ENCODE results near the gene OTOP1. TPM values are rescaled to one million over a fixed set of nuclear protein-coding genes. Genes with fewer than 3 reads are reported as not detected.
A peak's percentile ranks its signal among the peaks of the same experiment; 100 is the strongest.

OTOP1 gene
- total RNA-seq, 1 donor from 2014 or later: not detected

GRCh38 chr4:4270529-4270928 is 43.8 kb upstream of the OTOP1 start:
- no peaks in the 10 kb centered on the region for H3K27me3 ChIP-seq (ENCODE audit: insufficient read depth, low read length)
- H3K4me3 Mint-ChIP-seq (ENCODE audit: unreplicated experiment): no peak overlapping the region
- peaks cover 17% of the 10 kb centered on the region for H3K4me1 Mint-ChIP-seq (ENCODE audit: low read depth, unreplicated experiment)
- peaks cover 9% of the 10 kb centered on the region for H3K4me1 ChIP-seq (ENCODE audit: insufficient read depth, low read length)
- no peaks in the 10 kb centered on the region for H3K27me3 Mint-ChIP-seq (ENCODE audit: low read depth, unreplicated experiment)
- H3K36me3 ChIP-seq (ENCODE audit: insufficient read depth, low read length): peaks cover 34% of the 10 kb centered on the region
- H3K9me3 ChIP-seq (ENCODE audit: insufficient read depth, low read depth, low read length): no peaks in the 10 kb centered on the region
- H3K9ac ChIP-seq (ENCODE audit: low read length): no peak overlapping the region
- H3K9me3 Mint-ChIP-seq (ENCODE audit: unreplicated experiment): no peaks in the 10 kb centered on the region
- no peaks in the 10 kb centered on the region for H4K20me1 ChIP-seq (ENCODE audit: insufficient read depth, low read length)
- FAIRE-seq (no peak), DNase-seq (ENCODE audit: low read depth) (peak; percentile 31)
- H3K4me2 ChIP-seq (ENCODE audit: low read length): no peak overlapping the region
- no peak overlapping the region for H3K27ac ChIP-seq (ENCODE audit: low read depth, low read length)
- TF ChIP-seq EZH2 (IDR thresholded peaks at IDR 0.05; ENCODE audit: insufficient read depth, low read length): no peak
- TF ChIP-seq, protein P1, sequence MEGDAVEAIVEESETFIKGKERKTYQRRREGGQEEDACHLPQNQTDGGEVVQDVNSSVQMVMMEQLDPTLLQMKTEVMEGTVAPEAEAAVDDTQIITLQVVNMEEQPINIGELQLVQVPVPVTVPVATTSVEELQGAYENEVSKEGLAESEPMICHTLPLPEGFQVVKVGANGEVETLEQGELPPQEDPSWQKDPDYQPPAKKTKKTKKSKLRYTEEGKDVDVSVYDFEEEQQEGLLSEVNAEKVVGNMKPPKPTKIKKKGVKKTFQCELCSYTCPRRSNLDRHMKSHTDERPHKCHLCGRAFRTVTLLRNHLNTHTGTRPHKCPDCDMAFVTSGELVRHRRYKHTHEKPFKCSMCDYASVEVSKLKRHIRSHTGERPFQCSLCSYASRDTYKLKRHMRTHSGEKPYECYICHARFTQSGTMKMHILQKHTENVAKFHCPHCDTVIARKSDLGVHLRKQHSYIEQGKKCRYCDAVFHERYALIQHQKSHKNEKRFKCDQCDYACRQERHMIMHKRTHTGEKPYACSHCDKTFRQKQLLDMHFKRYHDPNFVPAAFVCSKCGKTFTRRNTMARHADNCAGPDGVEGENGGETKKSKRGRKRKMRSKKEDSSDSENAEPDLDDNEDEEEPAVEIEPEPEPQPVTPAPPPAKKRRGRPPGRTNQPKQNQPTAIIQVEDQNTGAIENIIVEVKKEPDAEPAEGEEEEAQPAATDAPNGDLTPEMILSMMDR (IDR thresholded peaks at IDR 0.05; ENCODE audit: insufficient read depth, low read depth, low read length): no peak
- no peak overlapping the region for H3K4me3 ChIP-seq (ENCODE audit: insufficient read depth, low read depth, low read length)
- H3K79me2 ChIP-seq (ENCODE audit: insufficient read depth, low read length): no peaks in the 10 kb centered on the region
- H2AFZ ChIP-seq (ENCODE audit: low read depth, low read length): no peak overlapping the region
- H3K36me3 Mint-ChIP-seq (ENCODE audit: low read depth, unreplicated experiment): peaks cover 5% of the 10 kb centered on the region
- H3K27ac Mint-ChIP-seq (ENCODE audit: unreplicated experiment): peak overlapping the region; percentile 73

- Histone ChIP-seq H3K4me1 (ENCODE audit: insufficient read depth, low read length) (peaks cover 9% of the 10 kb centered on the region), H3K4me2 (ENCODE audit: low read length) (peak overlapping the region; percentile 17), H3K79me2 (ENCODE audit: insufficient read depth, low read length) (no peaks in the 10 kb centered on the region), H2AFZ (ENCODE audit: low read depth, low read length) (no peak overlapping the region), H3K9me3 (ENCODE audit: insufficient read depth, low read depth, low read length) (no peaks in the 10 kb centered on the region), H3K27me3 (ENCODE audit: insufficient read depth, low read length) (no peaks in the 10 kb centered on the region), H3K36me3 (ENCODE audit: insufficient read depth, low read length) (peaks cover 31% of the 10 kb centered on the region), H3K27ac (ENCODE audit: low read depth, low read length) (peak overlapping the region; percentile 28), H3K9ac (ENCODE audit: low read length) (no peak overlapping the region), H3K4me3 (ENCODE audit: insufficient read depth, low read depth, low read length) (no peak overlapping the region), H4K20me1 (ENCODE audit: insufficient read depth, low read length) (no peaks in the 10 kb centered on the region)
- no peak for TF ChIP-seq EZH2 (IDR thresholded peaks at IDR 0.05; ENCODE audit: insufficient read depth, low read length)
- TF ChIP-seq, protein P1 (IDR thresholded peaks at IDR 0.05; ENCODE audit: insufficient read depth, low read depth, low read length): no peak
- no peak for FAIRE-seq
- Mint-ChIP-seq H3K9me3 (ENCODE audit: unreplicated experiment) (no peaks in the 10 kb centered on the region), H3K27me3 (ENCODE audit: low read depth, unreplicated experiment) (no peaks in the 10 kb centered on the region), H3K36me3 (ENCODE audit: low read depth, unreplicated experiment) (peaks cover 5% of the 10 kb centered on the region), H3K4me3 (ENCODE audit: unreplicated experiment) (no peak overlapping the region), H3K4me1 (ENCODE audit: low read depth, unreplicated experiment) (peaks cover 17% of the 10 kb centered on the region), H3K27ac (ENCODE audit: unreplicated experiment) (no peak overlapping the region)
- peak; percentile 23 for DNase-seq (ENCODE audit: low read depth)
Measured at GRCh38 chr4:4269856-4270255, 43.1 kb upstream of the OTOP1 start.

- H3K9ac ChIP-seq (ENCODE audit: low read length): no peak overlapping the region
- H3K79me2 ChIP-seq (ENCODE audit: insufficient read depth, low read length): no peaks in the 10 kb centered on the region
- Mint-ChIP-seq H3K27ac (ENCODE audit: unreplicated experiment) (no peak overlapping the region), H3K4me1 (ENCODE audit: low read depth, unreplicated experiment) (peaks cover 17% of the 10 kb centered on the region), H3K27me3 (ENCODE audit: low read depth, unreplicated experiment) (no peaks in the 10 kb centered on the region), H3K36me3 (ENCODE audit: low read depth, unreplicated experiment) (peaks cover 5% of the 10 kb centered on the region), H3K4me3 (ENCODE audit: unreplicated experiment) (no peak overlapping the region), H3K9me3 (ENCODE audit: unreplicated experiment) (no peaks in the 10 kb centered on the region)
- H3K9me3 ChIP-seq (ENCODE audit: insufficient read depth, low read depth, low read length): no peaks in the 10 kb centered on the region
- H3K4me1 ChIP-seq (ENCODE audit: insufficient read depth, low read length): peaks cover 9% of the 10 kb centered on the region
- H4K20me1 ChIP-seq (ENCODE audit: insufficient read depth, low read length): no peaks in the 10 kb centered on the region
- no peak overlapping the region for H3K27ac ChIP-seq (ENCODE audit: low read depth, low read length)
- no peak overlapping the region for H3K4me2 ChIP-seq (ENCODE audit: low read length)
- TF ChIP-seq, protein P1 (IDR thresholded peaks at IDR 0.05; ENCODE audit: insufficient read depth, low read depth, low read length): no peak
- TF ChIP-seq EZH2 (IDR thresholded peaks at IDR 0.05; ENCODE audit: insufficient read depth, low read length): no peak
- H3K4me3 ChIP-seq (ENCODE audit: insufficient read depth, low read depth, low read length): no peak overlapping the region
- FAIRE-seq (no peak), DNase-seq (ENCODE audit: low read depth) (no peak)
- H3K36me3 ChIP-seq (ENCODE audit: insufficient read depth, low read length): peaks cover 31% of the 10 kb centered on the region
- no peaks in the 10 kb centered on the region for H3K27me3 ChIP-seq (ENCODE audit: insufficient read depth, low read length)
- H2AFZ ChIP-seq (ENCODE audit: low read depth, low read length): no peak overlapping the region
Measured at GRCh38 chr4:4269331-4269731, 42.6 kb upstream of the OTOP1 start.

Data from astrocyte (in vitro differentiated cells and primary cell).